ENCODE results near the gene CLUH. TPM values are rescaled to one million over a fixed set of nuclear protein-coding genes. Genes with fewer than 3 reads are reported as not detected.

CLUH gene
- total RNA-seq, 1 experiment from 2014 or later: 39.1 TPM

- Histone ChIP-seq H3K9ac (ENCODE audit: low read length) (no peak overlapping the region), H3K4me2 (ENCODE audit: low read depth, low read length, poor library complexity, severe bottlenecking) (no peak overlapping the region), H3K79me2 (ENCODE audit: low read length) (no peaks in the 10 kb centered on the region), H3K27me3 (ENCODE audit: low read length) (no peaks in the 10 kb centered on the region), H3K27ac (ENCODE audit: low read length) (no peak overlapping the region), H3K4me3 (ENCODE audit: low read length) (no peak overlapping the region), H2AFZ (ENCODE audit: low read length) (no peak overlapping the region), H3K4me1 (ENCODE audit: low read length) (no peaks in the 10 kb centered on the region), H3K36me3 (ENCODE audit: insufficient read depth, low read length) (no peaks in the 10 kb centered on the region), H4K20me1 (ENCODE audit: insufficient read depth, low read depth, low read length) (no peaks in the 10 kb centered on the region), H3K9me2 (replicated peaks; ENCODE audit: insufficient read depth, low read length) (no peaks in the 10 kb centered on the region), H3K9me3 (ENCODE audit: low read length) (no peaks in the 10 kb centered on the region)
- DNase-seq: no peak
These were observed 12.6 kb upstream of the CLUH start for GRCh38 chr17:2723997-2724783.

DNA sequence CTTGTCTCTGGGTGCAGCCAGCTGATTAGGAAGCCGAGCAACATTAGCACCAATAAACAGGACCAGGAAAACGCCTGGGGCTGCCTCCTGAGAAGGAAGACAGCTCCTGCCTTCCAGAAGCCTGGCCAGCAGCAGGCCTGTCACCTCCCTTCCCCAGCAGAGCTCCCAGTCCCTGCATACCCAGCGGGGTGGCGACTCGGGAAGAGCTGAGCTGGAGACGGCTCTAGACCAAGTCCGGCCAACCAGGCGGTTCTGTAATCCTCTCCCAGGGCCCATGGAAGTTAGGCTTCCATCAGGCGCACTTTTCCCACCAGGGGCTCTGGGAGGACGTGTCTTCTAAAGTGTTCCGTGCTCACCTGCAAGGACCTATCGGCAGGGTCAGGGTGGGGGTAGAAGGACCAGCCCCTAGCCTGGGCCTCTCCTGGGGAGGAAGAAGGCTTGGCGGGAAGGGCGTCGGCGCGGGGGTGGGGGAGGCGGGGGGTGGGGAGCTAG, 12.0 kb upstream of the CLUH start:
- Histone ChIP-seq H3K27me3 (ENCODE audit: low read length) (no peaks in the 10 kb centered on the region), H4K20me1 (ENCODE audit: insufficient read depth, low read depth, low read length) (no peaks in the 10 kb centered on the region), H3K4me2 (ENCODE audit: low read depth, low read length, poor library complexity, severe bottlenecking) (no peak overlapping the region), H3K4me1 (ENCODE audit: low read length) (no peaks in the 10 kb centered on the region), H3K4me3 (ENCODE audit: low read length) (no peak overlapping the region), H3K27ac (ENCODE audit: low read length) (no peak overlapping the region), H3K9me3 (ENCODE audit: low read length) (no peaks in the 10 kb centered on the region), H3K9ac (ENCODE audit: low read length) (no peak overlapping the region), H3K79me2 (ENCODE audit: low read length) (no peaks in the 10 kb centered on the region), H3K9me2 (replicated peaks; ENCODE audit: insufficient read depth, low read length) (no peaks in the 10 kb centered on the region), H3K36me3 (ENCODE audit: insufficient read depth, low read length) (no peaks in the 10 kb centered on the region), H2AFZ (ENCODE audit: low read length) (no peak overlapping the region)
- no peak for DNase-seq

- H3K4me1 ChIP-seq (ENCODE audit: low read length): no peaks in the 10 kb centered on the region
- no peak overlapping the region for H3K9ac ChIP-seq (ENCODE audit: low read length)
- no peaks in the 10 kb centered on the region for H3K9me2 ChIP-seq (replicated peaks; ENCODE audit: insufficient read depth, low read length)
- no peaks in the 10 kb centered on the region for H3K36me3 ChIP-seq (ENCODE audit: insufficient read depth, low read length)
- H3K4me2 ChIP-seq (ENCODE audit: low read depth, low read length, poor library complexity, severe bottlenecking): no peak overlapping the region
- H3K4me3 ChIP-seq (ENCODE audit: low read length): no peak overlapping the region
- H4K20me1 ChIP-seq (ENCODE audit: insufficient read depth, low read depth, low read length): no peaks in the 10 kb centered on the region
- no peaks in the 10 kb centered on the region for H3K27me3 ChIP-seq (ENCODE audit: low read length)
- no peak for DNase-seq
- no peaks in the 10 kb centered on the region for H3K9me3 ChIP-seq (ENCODE audit: low read length)
- H2AFZ ChIP-seq (ENCODE audit: low read length): no peak overlapping the region
- H3K27ac ChIP-seq (ENCODE audit: low read length): no peak overlapping the region
- H3K79me2 ChIP-seq (ENCODE audit: low read length): no peaks in the 10 kb centered on the region
These were observed 11.0 kb upstream of the CLUH start for GRCh38 chr17:2722611-2723010.

DNA sequence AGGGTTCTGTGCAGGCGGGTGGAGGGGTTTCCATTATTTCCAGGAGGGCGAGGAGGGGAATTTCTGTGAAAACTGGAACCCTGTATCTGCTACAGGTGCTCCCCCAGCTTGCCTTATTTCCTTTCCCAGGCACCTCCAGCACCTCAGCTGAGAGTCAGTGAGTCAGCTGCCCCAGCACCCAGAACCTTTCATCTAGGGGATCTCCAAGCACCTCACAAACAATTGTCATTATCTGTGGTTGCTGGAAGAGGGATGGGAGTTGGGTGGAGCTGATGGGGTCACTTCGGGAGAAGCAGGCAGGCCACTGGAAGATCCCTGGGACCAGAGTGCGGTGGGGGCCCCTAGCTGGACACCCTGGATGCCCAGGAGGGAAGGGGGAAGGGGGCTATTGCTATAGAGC, 10.0 kb upstream of the CLUH start:
- DNase-seq: no peak
- H3K27me3 ChIP-seq (ENCODE audit: low read length): no peaks in the 10 kb centered on the region
- no peak overlapping the region for H3K27ac ChIP-seq (ENCODE audit: low read length)

GRCh38 chr17:2719861-2720260, 8.3 kb upstream of the CLUH start:
- H3K4me2 ChIP-seq (ENCODE audit: low read depth, low read length, poor library complexity, severe bottlenecking): no peak overlapping the region
- H3K36me3 ChIP-seq (ENCODE audit: insufficient read depth, low read length): no peaks in the 10 kb centered on the region
- DNase-seq: no peak
- H2AFZ ChIP-seq (ENCODE audit: low read length): no peak overlapping the region
- no peak overlapping the region for H3K27ac ChIP-seq (ENCODE audit: low read length)
- H3K9me3 ChIP-seq (ENCODE audit: low read length): no peaks in the 10 kb centered on the region
- no peaks in the 10 kb centered on the region for H3K9me2 ChIP-seq (replicated peaks; ENCODE audit: insufficient read depth, low read length)
- no peaks in the 10 kb centered on the region for H3K4me1 ChIP-seq (ENCODE audit: low read length)
- no peaks in the 10 kb centered on the region for H4K20me1 ChIP-seq (ENCODE audit: insufficient read depth, low read depth, low read length)
- H3K27me3 ChIP-seq (ENCODE audit: low read length): no peaks in the 10 kb centered on the region
- no peaks in the 10 kb centered on the region for H3K79me2 ChIP-seq (ENCODE audit: low read length)
- H3K4me3 ChIP-seq (ENCODE audit: low read length): no peak overlapping the region
- H3K9ac ChIP-seq (ENCODE audit: low read length): no peak overlapping the region

More for the DNA sequence above, 10.0 kb upstream of the CLUH start:
- Histone ChIP-seq H3K9ac (ENCODE audit: low read length) (no peak overlapping the region), H3K9me2 (replicated peaks; ENCODE audit: insufficient read depth, low read length) (no peaks in the 10 kb centered on the region), H2AFZ (ENCODE audit: low read length) (no peak overlapping the region), H3K4me1 (ENCODE audit: low read length) (no peaks in the 10 kb centered on the region), H3K4me3 (ENCODE audit: low read length) (no peak overlapping the region), H3K36me3 (ENCODE audit: insufficient read depth, low read length) (no peaks in the 10 kb centered on the region), H3K4me2 (ENCODE audit: low read depth, low read length, poor library complexity, severe bottlenecking) (no peak overlapping the region), H4K20me1 (ENCODE audit: insufficient read depth, low read depth, low read length) (no peaks in the 10 kb centered on the region), H3K9me3 (ENCODE audit: low read length) (no peaks in the 10 kb centered on the region), H3K79me2 (ENCODE audit: low read length) (no peaks in the 10 kb centered on the region)

DNA sequence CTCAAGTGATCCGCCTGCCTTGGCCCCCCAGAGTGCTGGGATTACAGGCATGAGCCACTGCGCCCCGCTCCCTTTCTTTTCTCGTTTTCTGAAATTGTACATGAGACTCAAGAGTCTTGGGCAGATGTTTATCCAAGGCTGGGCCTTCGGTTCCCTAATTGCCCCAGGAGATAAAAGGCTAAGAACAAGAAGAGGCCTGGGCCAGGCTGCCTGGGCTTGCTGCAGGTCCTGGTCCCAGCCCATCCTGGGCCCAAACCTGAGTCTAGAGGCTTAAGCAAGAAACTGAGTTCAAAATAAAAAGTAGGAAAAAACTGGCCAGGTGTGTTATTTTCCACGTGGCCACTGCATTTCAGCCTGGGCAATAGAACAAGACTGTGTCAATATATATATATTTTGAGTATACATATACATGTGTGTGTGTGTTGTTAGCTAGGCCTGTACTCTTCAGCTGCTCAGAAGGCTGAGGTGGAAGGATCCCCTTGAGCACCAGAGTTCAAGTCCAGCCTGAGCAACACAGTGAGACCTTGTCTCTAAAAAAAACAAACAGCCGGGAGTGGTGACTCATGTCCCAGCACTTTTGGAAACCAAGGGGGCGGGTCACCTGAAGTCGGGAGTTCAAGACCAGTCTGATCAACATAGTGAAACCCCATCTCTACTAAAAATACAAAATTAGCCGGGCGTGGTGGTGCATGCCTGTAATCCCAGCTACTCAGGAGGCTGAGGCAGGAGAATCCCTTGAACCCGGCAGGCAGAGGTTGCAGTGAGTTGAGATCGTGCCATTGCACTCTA, 6.8 kb upstream of the CLUH start:
- H4K20me1 ChIP-seq (ENCODE audit: insufficient read depth, low read depth, low read length): no peaks in the 10 kb centered on the region
- H3K9me3 ChIP-seq (ENCODE audit: low read length): no peaks in the 10 kb centered on the region
- H3K79me2 ChIP-seq (ENCODE audit: low read length): no peaks in the 10 kb centered on the region
- no peak overlapping the region for H2AFZ ChIP-seq (ENCODE audit: low read length)
- no peaks in the 10 kb centered on the region for H3K27me3 ChIP-seq (ENCODE audit: low read length)
- no peaks in the 10 kb centered on the region for H3K4me1 ChIP-seq (ENCODE audit: low read length)
- H3K4me3 ChIP-seq (ENCODE audit: low read length): no peak overlapping the region
- no peaks in the 10 kb centered on the region for H3K36me3 ChIP-seq (ENCODE audit: insufficient read depth, low read length)
- H3K9ac ChIP-seq (ENCODE audit: low read length): no peak overlapping the region
- no peaks in the 10 kb centered on the region for H3K9me2 ChIP-seq (replicated peaks; ENCODE audit: insufficient read depth, low read length)
- H3K27ac ChIP-seq (ENCODE audit: low read length): no peak overlapping the region
- DNase-seq: no peak
- H3K4me2 ChIP-seq (ENCODE audit: low read depth, low read length, poor library complexity, severe bottlenecking): no peak overlapping the region

DNA sequence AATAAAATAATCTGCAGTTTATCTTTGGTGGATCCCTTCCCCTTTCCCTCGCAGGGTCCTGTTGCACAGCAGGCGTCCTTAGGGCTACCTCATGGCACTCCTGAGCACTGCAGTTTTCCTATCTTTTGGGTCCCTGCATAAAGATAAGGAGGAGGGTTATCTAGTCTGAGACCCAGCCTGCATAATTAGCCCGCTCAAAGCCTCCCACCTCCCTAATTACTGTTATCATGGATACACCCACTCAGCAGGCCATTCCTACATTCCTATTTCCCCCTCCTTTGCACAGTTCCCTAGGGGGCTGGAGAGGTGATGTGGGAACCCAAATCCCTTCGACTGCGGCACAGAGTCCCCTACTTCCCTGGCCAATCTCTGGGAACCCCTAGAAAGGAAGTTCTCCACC, 5.1 kb upstream of the CLUH start:
- Histone ChIP-seq H3K27ac (ENCODE audit: low read length) (no peak overlapping the region), H3K9me3 (ENCODE audit: low read length) (no peaks in the 10 kb centered on the region), H3K4me2 (ENCODE audit: low read depth, low read length, poor library complexity, severe bottlenecking) (no peak overlapping the region), H2AFZ (ENCODE audit: low read length) (no peak overlapping the region), H3K27me3 (ENCODE audit: low read length) (no peaks in the 10 kb centered on the region), H3K79me2 (ENCODE audit: low read length) (peaks cover 5% of the 10 kb centered on the region), H3K36me3 (ENCODE audit: insufficient read depth, low read length) (no peaks in the 10 kb centered on the region), H4K20me1 (ENCODE audit: insufficient read depth, low read depth, low read length) (no peaks in the 10 kb centered on the region), H3K9me2 (replicated peaks; ENCODE audit: insufficient read depth, low read length) (no peaks in the 10 kb centered on the region), H3K4me1 (ENCODE audit: low read length) (peaks cover 9% of the 10 kb centered on the region), H3K9ac (ENCODE audit: low read length) (no peak overlapping the region), H3K4me3 (ENCODE audit: low read length) (no peak overlapping the region)
- no peak for DNase-seq

- no peaks in the 10 kb centered on the region for H3K9me3 ChIP-seq (ENCODE audit: low read length)
- H3K9ac ChIP-seq (ENCODE audit: low read length): no peak overlapping the region
- H3K4me3 ChIP-seq (ENCODE audit: low read length): no peak overlapping the region
- H2AFZ ChIP-seq (ENCODE audit: low read length): no peak overlapping the region
- peaks cover 21% of the 10 kb centered on the region for H4K20me1 ChIP-seq (ENCODE audit: insufficient read depth, low read depth, low read length)
- H3K27ac ChIP-seq (ENCODE audit: low read length): no peak overlapping the region
- no peaks in the 10 kb centered on the region for H3K27me3 ChIP-seq (ENCODE audit: low read length)
- no peak overlapping the region for H3K4me2 ChIP-seq (ENCODE audit: low read depth, low read length, poor library complexity, severe bottlenecking)
- peaks cover 18% of the 10 kb centered on the region for H3K4me1 ChIP-seq (ENCODE audit: low read length)
- H3K79me2 ChIP-seq (ENCODE audit: low read length): peaks cover 29% of the 10 kb centered on the region
- no peak for DNase-seq
- no peaks in the 10 kb centered on the region for H3K36me3 ChIP-seq (ENCODE audit: insufficient read depth, low read length)
- no peaks in the 10 kb centered on the region for H3K9me2 ChIP-seq (replicated peaks; ENCODE audit: insufficient read depth, low read length)
These were observed 2.3 kb upstream of the CLUH start for GRCh38 chr17:2713881-2714280.
